GM12878 (cell line): ENCODE results near the gene METRNL.

ENCODE experiments used
- CUX1 ChIP-seq: IDR thresholded peaks from 2 replicates; pipeline ENCODE4 v1.6.1; 2012; ENCODE audit warnings: improper control_type of control experiment, low read depth, low read length; ENCODE audit not compliant: insufficient replicate concordance
- NRF1 ChIP-seq: conservative IDR thresholded peaks from 2 replicates; pipeline ENCODE4 v1.6.1; 2011; ENCODE audit warnings: mild to moderate bottlenecking, low read depth, low read length, improper control_type of control experiment
- TF ChIP-seq, protein P1 (sequence below): IDR thresholded peaks from 2 replicates; pipeline ENCODE4 v1.6.1; 2012; ENCODE audit warnings: low read depth, low read length, improper control_type of control experiment
- TF ChIP-seq, protein P2 (sequence below): fragments of 450-650 bp; IDR thresholded peaks from 2 replicates; pipeline ENCODE4 v1.6.1; 2018; ENCODE audit warnings: mild to moderate bottlenecking, low read depth, moderate library complexity; ENCODE audit not compliant: partially characterized antibody

DNA sequence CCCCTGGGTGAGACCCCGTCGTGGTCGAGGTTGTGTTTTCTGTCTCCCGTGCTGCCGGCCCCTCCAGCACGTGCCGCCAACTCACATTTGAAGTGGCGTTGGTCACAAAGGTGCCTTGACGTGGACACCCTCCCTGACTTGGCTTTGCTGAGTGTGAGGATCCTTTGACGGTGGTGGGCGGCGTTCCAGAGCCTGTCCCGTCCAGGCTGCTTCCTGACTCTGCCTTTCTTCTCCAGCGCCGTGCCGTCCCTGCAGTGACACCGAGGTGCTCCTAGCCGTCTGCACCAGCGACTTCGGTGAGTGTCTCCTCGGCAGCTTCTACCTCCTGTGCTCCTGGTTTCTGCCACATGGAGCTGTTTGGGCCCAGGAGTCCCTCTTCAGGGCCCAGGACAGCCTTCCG is 13.5 kb downstream of the METRNL start:
- no peak for TF ChIP-seq NRF1
- TF ChIP-seq, protein P1, sequence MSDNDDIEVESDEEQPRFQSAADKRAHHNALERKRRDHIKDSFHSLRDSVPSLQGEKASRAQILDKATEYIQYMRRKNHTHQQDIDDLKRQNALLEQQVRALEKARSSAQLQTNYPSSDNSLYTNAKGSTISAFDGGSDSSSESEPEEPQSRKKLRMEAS: no peak
- TF ChIP-seq, protein P2, sequence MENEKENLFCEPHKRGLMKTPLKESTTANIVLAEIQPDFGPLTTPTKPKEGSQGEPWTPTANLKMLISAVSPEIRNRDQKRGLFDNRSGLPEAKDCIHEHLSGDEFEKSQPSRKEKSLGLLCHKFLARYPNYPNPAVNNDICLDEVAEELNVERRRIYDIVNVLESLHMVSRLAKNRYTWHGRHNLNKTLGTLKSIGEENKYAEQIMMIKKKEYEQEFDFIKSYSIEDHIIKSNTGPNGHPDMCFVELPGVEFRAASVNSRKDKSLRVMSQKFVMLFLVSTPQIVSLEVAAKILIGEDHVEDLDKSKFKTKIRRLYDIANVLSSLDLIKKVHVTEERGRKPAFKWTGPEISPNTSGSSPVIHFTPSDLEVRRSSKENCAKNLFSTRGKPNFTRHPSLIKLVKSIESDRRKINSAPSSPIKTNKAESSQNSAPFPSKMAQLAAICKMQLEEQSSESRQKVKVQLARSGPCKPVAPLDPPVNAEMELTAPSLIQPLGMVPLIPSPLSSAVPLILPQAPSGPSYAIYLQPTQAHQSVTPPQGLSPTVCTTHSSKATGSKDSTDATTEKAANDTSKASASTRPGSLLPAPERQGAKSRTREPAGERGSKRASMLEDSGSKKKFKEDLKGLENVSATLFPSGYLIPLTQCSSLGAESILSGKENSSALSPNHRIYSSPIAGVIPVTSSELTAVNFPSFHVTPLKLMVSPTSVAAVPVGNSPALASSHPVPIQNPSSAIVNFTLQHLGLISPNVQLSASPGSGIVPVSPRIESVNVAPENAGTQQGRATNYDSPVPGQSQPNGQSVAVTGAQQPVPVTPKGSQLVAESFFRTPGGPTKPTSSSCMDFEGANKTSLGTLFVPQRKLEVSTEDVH: no peak
- TF ChIP-seq CUX1: no peak
